ENCODE results near the gene PTGS2. TPM values are rescaled to one million over a fixed set of nuclear protein-coding genes. Genes with fewer than 3 reads are reported as not detected.

Gene PTGS2
- total and polyA plus RNA-seq, 10 of the 15 experiments (the other 5 are each of a cell fraction or from before 2014, with no cell fraction given), result 0.04 to 0.12 (median 0.08) TPM; not detected in 4

DNA sequence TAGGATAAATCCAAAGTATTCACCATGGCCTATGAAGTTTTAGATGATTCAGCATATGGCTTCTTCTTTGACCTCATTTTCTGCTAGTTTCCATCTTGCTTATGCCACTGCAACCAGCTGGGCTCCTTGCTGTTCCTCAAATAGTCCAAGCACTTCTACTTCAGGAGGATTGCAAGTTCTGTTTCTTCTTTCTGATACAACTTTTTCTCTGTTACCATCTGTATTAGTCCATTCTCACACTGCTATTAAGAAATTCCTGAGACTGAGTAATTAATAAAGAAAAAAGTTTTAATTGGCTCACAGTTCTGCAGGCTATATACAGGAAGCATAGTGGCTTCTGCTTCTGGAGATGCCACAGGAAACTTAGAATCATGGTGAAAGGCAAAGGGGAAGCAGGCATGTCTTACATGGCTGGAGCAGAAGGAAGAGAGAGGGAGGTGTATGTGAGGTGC lies 20.3 kb downstream of the PTGS2 start:
- FAIRE-seq, result no peak
- H3K9ac ChIP-seq (ENCODE audit: control insufficient read depth, insufficient read depth, low read length), result no peak overlapping the region
- intact Hi-C loops (cut with micrococcal nuclease; ENCODE audit: unreplicated experiment), result no loop called here

More for the DNA sequence above, 20.3 kb downstream of the PTGS2 start:
- ChIA-PET RAD21 (ENCODE audit: unreplicated experiment) (no interaction called here), POLR2A (no interaction called here), CTCF (no interaction called here), SMC1A (ENCODE audit: uncharacterized antibody, unreplicated experiment) (no interaction called here)
- Histone ChIP-seq H3K4me2 (ENCODE audit: control insufficient read depth, insufficient read depth) (no peak overlapping the region), H3K79me2 (ENCODE audit: control insufficient read depth, insufficient read depth, low read length) (no peaks in the 10 kb centered on the region), H2AFZ (ENCODE audit: control insufficient read depth, low read depth, low read length) (no peak overlapping the region), H3K36me3 (ENCODE audit: control insufficient read depth in 2 of 2, insufficient read depth in 2 of 2, low read length in 1 of 2) (no peaks in the 10 kb centered on the region), H3K4me1 (ENCODE audit: control insufficient read depth, insufficient read depth, low read length) (no peaks in the 10 kb centered on the region), H3K4me3 (no peak overlapping the region), H4K20me1 (ENCODE audit: control insufficient read depth, insufficient read depth) (no peaks in the 10 kb centered on the region), H3K27me3 (replicated peaks in 1 of 2; ENCODE audit: control insufficient read depth in 2 of 2, insufficient read depth in 2 of 2, low read length in 1 of 2) (no peaks in the 10 kb centered on the region), H3K9me3 (replicated peaks; ENCODE audit: control insufficient read depth, insufficient read depth, low read length) (no peaks in the 10 kb centered on the region), H3K27ac (ENCODE audit: control insufficient read depth, insufficient read depth) (no peak overlapping the region)
- ATAC-seq (no peak), DNase-seq (ENCODE audit: low read depth, low spot score) (no peak)
- BruUV-seq (replicated peaks), result no TSS peak
- in situ Hi-C loops (cut with MboI), result no loop called here
- TF ChIP-seq SMAD5 (IDR thresholded peaks at IDR 0.05; ENCODE audit: low read depth) (no peak), MTA3 (IDR thresholded peaks at IDR 0.05; ENCODE audit: borderline replicate concordance, low read length) (no peak), STAT1 (conservative IDR thresholded peaks at IDR 0.05) (no peak), TBL1XR1 (IDR thresholded peaks at IDR 0.05; ENCODE audit: low read depth, low read length) (no peak), POU2F2 (IDR thresholded peaks at IDR 0.05; ENCODE audit: borderline replicate concordance, low read depth, low read length) (no peak), BRCA1 (IDR thresholded peaks at IDR 0.05; ENCODE audit: low read depth, low read length) (no peak)
- TF ChIP-seq, protein P1, sequence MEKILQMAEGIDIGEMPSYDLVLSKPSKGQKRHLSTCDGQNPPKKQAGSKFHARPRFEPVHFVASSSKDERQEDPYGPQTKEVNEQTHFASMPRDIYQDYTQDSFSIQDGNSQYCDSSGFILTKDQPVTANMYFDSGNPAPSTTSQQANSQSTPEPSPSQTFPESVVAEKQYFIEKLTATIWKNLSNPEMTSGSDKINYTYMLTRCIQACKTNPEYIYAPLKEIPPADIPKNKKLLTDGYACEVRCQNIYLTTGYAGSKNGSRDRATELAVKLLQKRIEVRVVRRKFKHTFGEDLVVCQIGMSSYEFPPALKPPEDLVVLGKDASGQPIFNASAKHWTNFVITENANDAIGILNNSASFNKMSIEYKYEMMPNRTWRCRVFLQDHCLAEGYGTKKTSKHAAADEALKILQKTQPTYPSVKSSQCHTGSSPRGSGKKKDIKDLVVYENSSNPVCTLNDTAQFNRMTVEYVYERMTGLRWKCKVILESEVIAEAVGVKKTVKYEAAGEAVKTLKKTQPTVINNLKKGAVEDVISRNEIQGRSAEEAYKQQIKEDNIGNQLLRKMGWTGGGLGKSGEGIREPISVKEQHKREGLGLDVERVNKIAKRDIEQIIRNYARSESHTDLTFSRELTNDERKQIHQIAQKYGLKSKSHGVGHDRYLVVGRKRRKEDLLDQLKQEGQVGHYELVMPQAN (conservative IDR thresholded peaks at IDR 0.05), result no peak
- TF ChIP-seq, protein P2, sequence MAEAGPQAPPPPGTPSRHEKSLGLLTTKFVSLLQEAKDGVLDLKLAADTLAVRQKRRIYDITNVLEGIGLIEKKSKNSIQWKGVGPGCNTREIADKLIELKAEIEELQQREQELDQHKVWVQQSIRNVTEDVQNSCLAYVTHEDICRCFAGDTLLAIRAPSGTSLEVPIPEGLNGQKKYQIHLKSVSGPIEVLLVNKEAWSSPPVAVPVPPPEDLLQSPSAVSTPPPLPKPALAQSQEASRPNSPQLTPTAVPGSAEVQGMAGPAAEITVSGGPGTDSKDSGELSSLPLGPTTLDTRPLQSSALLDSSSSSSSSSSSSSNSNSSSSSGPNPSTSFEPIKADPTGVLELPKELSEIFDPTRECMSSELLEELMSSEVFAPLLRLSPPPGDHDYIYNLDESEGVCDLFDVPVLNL (IDR thresholded peaks at IDR 0.05; ENCODE audit: low read depth, low read length), result no peak
- TF ChIP-seq, protein P3, sequence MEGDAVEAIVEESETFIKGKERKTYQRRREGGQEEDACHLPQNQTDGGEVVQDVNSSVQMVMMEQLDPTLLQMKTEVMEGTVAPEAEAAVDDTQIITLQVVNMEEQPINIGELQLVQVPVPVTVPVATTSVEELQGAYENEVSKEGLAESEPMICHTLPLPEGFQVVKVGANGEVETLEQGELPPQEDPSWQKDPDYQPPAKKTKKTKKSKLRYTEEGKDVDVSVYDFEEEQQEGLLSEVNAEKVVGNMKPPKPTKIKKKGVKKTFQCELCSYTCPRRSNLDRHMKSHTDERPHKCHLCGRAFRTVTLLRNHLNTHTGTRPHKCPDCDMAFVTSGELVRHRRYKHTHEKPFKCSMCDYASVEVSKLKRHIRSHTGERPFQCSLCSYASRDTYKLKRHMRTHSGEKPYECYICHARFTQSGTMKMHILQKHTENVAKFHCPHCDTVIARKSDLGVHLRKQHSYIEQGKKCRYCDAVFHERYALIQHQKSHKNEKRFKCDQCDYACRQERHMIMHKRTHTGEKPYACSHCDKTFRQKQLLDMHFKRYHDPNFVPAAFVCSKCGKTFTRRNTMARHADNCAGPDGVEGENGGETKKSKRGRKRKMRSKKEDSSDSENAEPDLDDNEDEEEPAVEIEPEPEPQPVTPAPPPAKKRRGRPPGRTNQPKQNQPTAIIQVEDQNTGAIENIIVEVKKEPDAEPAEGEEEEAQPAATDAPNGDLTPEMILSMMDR (IDR thresholded peaks at IDR 0.05 in 2 of 3, conservative IDR thresholded peaks at IDR 0.05 in 1 of 3; ENCODE audit: control insufficient read depth in 2 of 3, extremely low read depth in 1 of 3, insufficient read depth in 1 of 3, low read depth in 3 of 3, low read length in 3 of 3), result no peak
- TF ChIP-seq, protein P4, sequence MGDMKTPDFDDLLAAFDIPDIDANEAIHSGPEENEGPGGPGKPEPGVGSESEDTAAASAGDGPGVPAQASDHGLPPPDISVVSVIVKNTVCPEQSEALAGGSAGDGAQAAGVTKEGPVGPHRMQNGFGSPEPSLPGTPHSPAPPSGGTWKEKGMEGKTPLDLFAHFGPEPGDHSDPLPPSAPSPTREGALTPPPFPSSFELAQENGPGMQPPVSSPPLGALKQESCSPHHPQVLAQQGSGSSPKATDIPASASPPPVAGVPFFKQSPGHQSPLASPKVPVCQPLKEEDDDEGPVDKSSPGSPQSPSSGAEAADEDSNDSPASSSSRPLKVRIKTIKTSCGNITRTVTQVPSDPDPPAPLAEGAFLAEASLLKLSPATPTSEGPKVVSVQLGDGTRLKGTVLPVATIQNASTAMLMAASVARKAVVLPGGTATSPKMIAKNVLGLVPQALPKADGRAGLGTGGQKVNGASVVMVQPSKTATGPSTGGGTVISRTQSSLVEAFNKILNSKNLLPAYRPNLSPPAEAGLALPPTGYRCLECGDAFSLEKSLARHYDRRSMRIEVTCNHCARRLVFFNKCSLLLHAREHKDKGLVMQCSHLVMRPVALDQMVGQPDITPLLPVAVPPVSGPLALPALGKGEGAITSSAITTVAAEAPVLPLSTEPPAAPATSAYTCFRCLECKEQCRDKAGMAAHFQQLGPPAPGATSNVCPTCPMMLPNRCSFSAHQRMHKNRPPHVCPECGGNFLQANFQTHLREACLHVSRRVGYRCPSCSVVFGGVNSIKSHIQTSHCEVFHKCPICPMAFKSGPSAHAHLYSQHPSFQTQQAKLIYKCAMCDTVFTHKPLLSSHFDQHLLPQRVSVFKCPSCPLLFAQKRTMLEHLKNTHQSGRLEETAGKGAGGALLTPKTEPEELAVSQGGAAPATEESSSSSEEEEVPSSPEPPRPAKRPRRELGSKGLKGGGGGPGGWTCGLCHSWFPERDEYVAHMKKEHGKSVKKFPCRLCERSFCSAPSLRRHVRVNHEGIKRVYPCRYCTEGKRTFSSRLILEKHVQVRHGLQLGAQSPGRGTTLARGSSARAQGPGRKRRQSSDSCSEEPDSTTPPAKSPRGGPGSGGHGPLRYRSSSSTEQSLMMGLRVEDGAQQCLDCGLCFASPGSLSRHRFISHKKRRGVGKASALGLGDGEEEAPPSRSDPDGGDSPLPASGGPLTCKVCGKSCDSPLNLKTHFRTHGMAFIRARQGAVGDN (IDR thresholded peaks at IDR 0.05), result no peak
